Mammary epithelial cell (primary cell): ENCODE data around the gene TSEN34.

ENCODE experiments used
- EZH2 ChIP-seq: IDR thresholded peaks from 2 replicates; pipeline ENCODE4 v1.6.1; 2012; ENCODE audit warnings: low read length, inconsistent platforms, borderline replicate concordance
- TF ChIP-seq, protein P1 (sequence below), 2 donors: IDR thresholded peaks in 1 of 2; conservative IDR thresholded peaks in 1 of 2; 2 replicates each; pipeline ENCODE4 v1.5.1; 2011 to 2012; ENCODE audit warnings: inconsistent platforms in 2 of 2, low read length in 2 of 2, mild to moderate bottlenecking in 2 of 2, control low read depth in 1 of 2, low read depth in 1 of 2; ENCODE audit not compliant: insufficient read depth in 1 of 2; ENCODE audit errors: extremely low read depth in 1 of 2

DNA sequence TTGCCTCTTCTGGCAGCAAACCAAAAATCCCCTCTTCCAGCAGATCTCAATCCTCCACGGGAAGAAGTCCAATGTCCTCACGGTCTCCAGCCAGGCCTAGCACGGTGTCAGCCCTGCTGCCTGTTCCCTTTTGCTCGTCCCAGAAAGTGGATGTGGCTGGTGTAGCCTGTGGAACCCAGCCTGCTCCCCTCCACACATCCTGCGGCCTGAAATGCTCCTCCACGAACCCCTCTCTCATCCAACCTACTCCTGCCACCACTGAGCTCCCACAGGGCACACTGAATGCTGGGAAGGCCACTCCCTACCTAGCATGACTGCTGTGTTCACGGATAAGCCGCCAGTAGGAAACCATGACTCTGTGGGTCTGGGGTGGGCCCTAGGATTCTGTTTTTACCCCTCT is 4.8 kb upstream of the TSEN34 start:
- TF ChIP-seq, protein P1, sequence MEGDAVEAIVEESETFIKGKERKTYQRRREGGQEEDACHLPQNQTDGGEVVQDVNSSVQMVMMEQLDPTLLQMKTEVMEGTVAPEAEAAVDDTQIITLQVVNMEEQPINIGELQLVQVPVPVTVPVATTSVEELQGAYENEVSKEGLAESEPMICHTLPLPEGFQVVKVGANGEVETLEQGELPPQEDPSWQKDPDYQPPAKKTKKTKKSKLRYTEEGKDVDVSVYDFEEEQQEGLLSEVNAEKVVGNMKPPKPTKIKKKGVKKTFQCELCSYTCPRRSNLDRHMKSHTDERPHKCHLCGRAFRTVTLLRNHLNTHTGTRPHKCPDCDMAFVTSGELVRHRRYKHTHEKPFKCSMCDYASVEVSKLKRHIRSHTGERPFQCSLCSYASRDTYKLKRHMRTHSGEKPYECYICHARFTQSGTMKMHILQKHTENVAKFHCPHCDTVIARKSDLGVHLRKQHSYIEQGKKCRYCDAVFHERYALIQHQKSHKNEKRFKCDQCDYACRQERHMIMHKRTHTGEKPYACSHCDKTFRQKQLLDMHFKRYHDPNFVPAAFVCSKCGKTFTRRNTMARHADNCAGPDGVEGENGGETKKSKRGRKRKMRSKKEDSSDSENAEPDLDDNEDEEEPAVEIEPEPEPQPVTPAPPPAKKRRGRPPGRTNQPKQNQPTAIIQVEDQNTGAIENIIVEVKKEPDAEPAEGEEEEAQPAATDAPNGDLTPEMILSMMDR (conservative IDR thresholded peaks at IDR 0.05 in 1 of 2, IDR thresholded peaks at IDR 0.05 in 1 of 2; ENCODE audit: extremely low read depth in 1 of 2, insufficient read depth in 1 of 2, low read depth in 1 of 2, low read length in 2 of 2): no peak
- TF ChIP-seq EZH2: no peak
